ENCODE results near the gene NPHP1. TPM values are rescaled to one million over a fixed set of nuclear protein-coding genes. Genes with fewer than 3 reads are reported as not detected.

NPHP1 gene
- total RNA-seq, 2 donors from 2014 or later, result 8.4 to 10.6 TPM

DNA sequence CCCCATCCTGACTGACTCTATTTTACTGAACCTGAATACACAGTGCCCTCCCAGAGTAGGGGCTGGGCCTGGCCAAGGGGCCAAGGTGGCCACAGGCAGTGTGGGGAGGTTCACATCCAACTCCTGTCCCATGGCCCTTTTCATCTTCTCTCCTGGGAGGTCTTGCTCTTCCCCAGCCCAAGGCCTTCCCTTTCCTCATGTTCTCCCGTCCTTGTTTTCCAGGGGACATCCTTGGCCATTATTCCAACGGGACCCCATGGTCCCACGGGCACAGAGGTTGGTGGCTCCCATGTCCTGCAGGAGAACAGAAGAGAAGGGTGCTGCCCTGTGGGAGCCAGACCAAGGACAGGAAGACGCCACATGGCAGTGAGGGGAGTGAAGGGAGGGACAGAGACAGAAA is 99.6 kb downstream of the NPHP1 start:
- H3K9ac ChIP-seq (ENCODE audit: extremely low read depth, low read length, poor library complexity, severe bottlenecking), result no peak overlapping the region
- peaks cover 11% of the 10 kb centered on the region for H3K4me1 Mint-ChIP-seq
- no peaks in the 10 kb centered on the region for H3K36me3 Mint-ChIP-seq (ENCODE audit: low read depth)
- no peak overlapping the region for H3K4me3 ChIP-seq (ENCODE audit: low read length)
- H3K27me3 ChIP-seq (ENCODE audit: control insufficient read depth, insufficient read depth, low read length, poor library complexity, severe bottlenecking), result no peaks in the 10 kb centered on the region
- H3K9me3 Mint-ChIP-seq, result peaks cover 14% of the 10 kb centered on the region
- H3K27ac Mint-ChIP-seq, result no peak overlapping the region
- H3K4me1 ChIP-seq (ENCODE audit: control insufficient read depth, insufficient read depth, low read length), result no peaks in the 10 kb centered on the region
- no peaks in the 10 kb centered on the region for H3K36me3 ChIP-seq (ENCODE audit: control insufficient read depth, insufficient read depth, low read length)
- no peak overlapping the region for H3K4me3 Mint-ChIP-seq
- peaks cover 8% of the 10 kb centered on the region for H3K9me3 ChIP-seq (ENCODE audit: control insufficient read depth, low read length)
- 87 to 100% methylated on average over 4 of the region's 4 CpGs for WGBS, 2 experiments (ENCODE audit: insufficient coverage in 1 of 2, insufficient read length in 1 of 2)
- DNase-seq, result peak; percentile 22
- peaks cover 10% of the 10 kb centered on the region for H3K27me3 Mint-ChIP-seq (ENCODE audit: insufficient read depth)
- TF ChIP-seq, protein P1, sequence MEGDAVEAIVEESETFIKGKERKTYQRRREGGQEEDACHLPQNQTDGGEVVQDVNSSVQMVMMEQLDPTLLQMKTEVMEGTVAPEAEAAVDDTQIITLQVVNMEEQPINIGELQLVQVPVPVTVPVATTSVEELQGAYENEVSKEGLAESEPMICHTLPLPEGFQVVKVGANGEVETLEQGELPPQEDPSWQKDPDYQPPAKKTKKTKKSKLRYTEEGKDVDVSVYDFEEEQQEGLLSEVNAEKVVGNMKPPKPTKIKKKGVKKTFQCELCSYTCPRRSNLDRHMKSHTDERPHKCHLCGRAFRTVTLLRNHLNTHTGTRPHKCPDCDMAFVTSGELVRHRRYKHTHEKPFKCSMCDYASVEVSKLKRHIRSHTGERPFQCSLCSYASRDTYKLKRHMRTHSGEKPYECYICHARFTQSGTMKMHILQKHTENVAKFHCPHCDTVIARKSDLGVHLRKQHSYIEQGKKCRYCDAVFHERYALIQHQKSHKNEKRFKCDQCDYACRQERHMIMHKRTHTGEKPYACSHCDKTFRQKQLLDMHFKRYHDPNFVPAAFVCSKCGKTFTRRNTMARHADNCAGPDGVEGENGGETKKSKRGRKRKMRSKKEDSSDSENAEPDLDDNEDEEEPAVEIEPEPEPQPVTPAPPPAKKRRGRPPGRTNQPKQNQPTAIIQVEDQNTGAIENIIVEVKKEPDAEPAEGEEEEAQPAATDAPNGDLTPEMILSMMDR (conservative IDR thresholded peaks at IDR 0.05), result no peak
- no peak overlapping the region for H3K27ac ChIP-seq (ENCODE audit: low read depth, low read length)

GRCh38 chr2:110104025-110104771 is 100.6 kb downstream of the NPHP1 start:
- Histone ChIP-seq H3K27ac (ENCODE audit: low read depth, low read length) (no peak overlapping the region), H3K9ac (ENCODE audit: extremely low read depth, low read length, poor library complexity, severe bottlenecking) (no peak overlapping the region)

GRCh38 chr2:110103061-110103961 is 101.5 kb downstream of the NPHP1 start:
- no peaks in the 10 kb centered on the region for H3K36me3 ChIP-seq (ENCODE audit: control insufficient read depth, insufficient read depth, low read length)
- H3K9me3 Mint-ChIP-seq, result peaks cover 14% of the 10 kb centered on the region
- H3K27me3 ChIP-seq (ENCODE audit: control insufficient read depth, insufficient read depth, low read length, poor library complexity, severe bottlenecking), result no peaks in the 10 kb centered on the region
- H3K9me3 ChIP-seq (ENCODE audit: control insufficient read depth, low read length), result peaks cover 8% of the 10 kb centered on the region
- no peak overlapping the region for H3K9ac ChIP-seq (ENCODE audit: extremely low read depth, low read length, poor library complexity, severe bottlenecking)
- H3K4me3 Mint-ChIP-seq, result no peak overlapping the region
- H3K27ac ChIP-seq (ENCODE audit: low read depth, low read length), result no peak overlapping the region
- no peaks in the 10 kb centered on the region for H3K36me3 Mint-ChIP-seq (ENCODE audit: low read depth)
- H3K4me1 ChIP-seq (ENCODE audit: control insufficient read depth, insufficient read depth, low read length), result no peaks in the 10 kb centered on the region
- peaks cover 6% of the 10 kb centered on the region for H3K27me3 Mint-ChIP-seq (ENCODE audit: insufficient read depth)
- no peak overlapping the region for H3K4me3 ChIP-seq (ENCODE audit: low read length)
- H3K4me1 Mint-ChIP-seq, result peaks cover 5% of the 10 kb centered on the region
- 89 to 100% methylated on average over 5 to 20 of the region's 20 CpGs for WGBS, 2 experiments (ENCODE audit: insufficient coverage in 1 of 2, insufficient read length in 1 of 2)
- TF ChIP-seq, protein P1 (conservative IDR thresholded peaks at IDR 0.05), result no peak
- H3K27ac Mint-ChIP-seq, result no peak overlapping the region
- DNase-seq, result peak; percentile 32

More at GRCh38 chr2:110104025-110104771, 100.6 kb downstream of the NPHP1 start:
- TF ChIP-seq, protein P1 (conservative IDR thresholded peaks at IDR 0.05), result no peak
- Histone ChIP-seq H3K4me3 (ENCODE audit: low read length) (no peak overlapping the region), H3K27me3 (ENCODE audit: control insufficient read depth, insufficient read depth, low read length, poor library complexity, severe bottlenecking) (no peaks in the 10 kb centered on the region), H3K4me1 (ENCODE audit: control insufficient read depth, insufficient read depth, low read length) (no peaks in the 10 kb centered on the region), H3K9me3 (ENCODE audit: control insufficient read depth, low read length) (peaks cover 8% of the 10 kb centered on the region), H3K36me3 (ENCODE audit: control insufficient read depth, insufficient read depth, low read length) (no peaks in the 10 kb centered on the region)
- Mint-ChIP-seq H3K9me3 (peaks cover 14% of the 10 kb centered on the region), H3K4me1 (peaks cover 11% of the 10 kb centered on the region), H3K36me3 (ENCODE audit: low read depth) (no peaks in the 10 kb centered on the region), H3K27ac (no peak overlapping the region), H3K27me3 (ENCODE audit: insufficient read depth) (peaks cover 6% of the 10 kb centered on the region), H3K4me3 (no peak overlapping the region)
- peak; percentile 23 for DNase-seq
- 91 to 97% methylated on average over 9 to 10 of the region's 10 CpGs for WGBS, 2 experiments (ENCODE audit: insufficient coverage in 1 of 2, insufficient read length in 1 of 2)
